Mammary epithelial cell (primary cell): Measurements from ENCODE around the gene TSKS.

Experiments used
- EZH2 ChIP-seq: IDR thresholded peaks from 2 replicates; pipeline ENCODE4 v1.6.1; 2012; ENCODE audit warnings: low read length, inconsistent platforms, borderline replicate concordance
- TF ChIP-seq, protein P1 (sequence below), 2 donors: IDR thresholded peaks in 1 of 2; conservative IDR thresholded peaks in 1 of 2; 2 replicates each; pipeline ENCODE4 v1.5.1; 2011 to 2012; ENCODE audit warnings: inconsistent platforms in 2 of 2, low read length in 2 of 2, mild to moderate bottlenecking in 2 of 2, control low read depth in 1 of 2, low read depth in 1 of 2; ENCODE audit not compliant: insufficient read depth in 1 of 2; ENCODE audit errors: extremely low read depth in 1 of 2

DNA sequence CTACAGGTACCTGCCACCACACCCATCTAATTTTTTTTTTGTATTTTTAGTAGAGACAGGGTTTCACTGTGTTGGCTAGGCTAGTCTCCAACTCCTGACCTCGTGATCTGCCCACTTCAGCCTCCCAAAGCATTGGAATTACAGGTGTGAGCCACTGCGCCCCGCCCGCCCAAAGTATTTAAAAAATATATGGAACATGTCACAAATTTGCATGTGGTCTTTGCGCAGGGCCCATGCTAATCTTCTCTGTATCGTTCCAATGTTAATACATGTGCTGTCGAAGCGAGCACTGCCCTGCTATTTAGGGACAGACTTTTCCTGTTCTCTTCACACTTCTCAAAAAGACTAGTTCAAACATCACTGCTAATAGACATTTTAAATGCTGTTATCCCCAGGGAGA, 1.2 kb upstream of the TSKS start:
- TF ChIP-seq, protein P1, sequence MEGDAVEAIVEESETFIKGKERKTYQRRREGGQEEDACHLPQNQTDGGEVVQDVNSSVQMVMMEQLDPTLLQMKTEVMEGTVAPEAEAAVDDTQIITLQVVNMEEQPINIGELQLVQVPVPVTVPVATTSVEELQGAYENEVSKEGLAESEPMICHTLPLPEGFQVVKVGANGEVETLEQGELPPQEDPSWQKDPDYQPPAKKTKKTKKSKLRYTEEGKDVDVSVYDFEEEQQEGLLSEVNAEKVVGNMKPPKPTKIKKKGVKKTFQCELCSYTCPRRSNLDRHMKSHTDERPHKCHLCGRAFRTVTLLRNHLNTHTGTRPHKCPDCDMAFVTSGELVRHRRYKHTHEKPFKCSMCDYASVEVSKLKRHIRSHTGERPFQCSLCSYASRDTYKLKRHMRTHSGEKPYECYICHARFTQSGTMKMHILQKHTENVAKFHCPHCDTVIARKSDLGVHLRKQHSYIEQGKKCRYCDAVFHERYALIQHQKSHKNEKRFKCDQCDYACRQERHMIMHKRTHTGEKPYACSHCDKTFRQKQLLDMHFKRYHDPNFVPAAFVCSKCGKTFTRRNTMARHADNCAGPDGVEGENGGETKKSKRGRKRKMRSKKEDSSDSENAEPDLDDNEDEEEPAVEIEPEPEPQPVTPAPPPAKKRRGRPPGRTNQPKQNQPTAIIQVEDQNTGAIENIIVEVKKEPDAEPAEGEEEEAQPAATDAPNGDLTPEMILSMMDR (conservative IDR thresholded peaks at IDR 0.05 in 1 of 2, IDR thresholded peaks at IDR 0.05 in 1 of 2; ENCODE audit: extremely low read depth in 1 of 2, insufficient read depth in 1 of 2, low read depth in 1 of 2, low read length in 2 of 2) = no peak
- TF ChIP-seq EZH2 = no peak
